ENCODE data around the gene ADGRE2. TPM values are rescaled to one million over a fixed set of nuclear protein-coding genes. Genes with fewer than 3 reads are reported as not detected.
"Not testable (repeated sequence)": the region's sequence is repeated elsewhere in the genome, so short reads cannot be mapped to it uniquely, and the experiment has no call there.

Gene ADGRE2
- total RNA-seq, 1 experiment from 2014 or later: 4.2 TPM

- Histone ChIP-seq H3K27ac (ENCODE audit: low read length) (no peak overlapping the region), H3K79me2 (ENCODE audit: low read length) (no peaks in the 10 kb centered on the region), H3K36me3 (ENCODE audit: low read depth, low read length) (no peaks in the 10 kb centered on the region), H3K27me3 (ENCODE audit: low read length) (no peaks in the 10 kb centered on the region), H3K9me2 (replicated peaks; ENCODE audit: low read length) (no peaks in the 10 kb centered on the region), H3K9ac (ENCODE audit: low read length) (no peak overlapping the region), H3K4me2 (ENCODE audit: low read length) (no peak overlapping the region), H3F3A (ENCODE audit: low read length, unreplicated experiment) (no peaks in the 10 kb centered on the region), H2AFZ (ENCODE audit: low read length) (no peak overlapping the region), H4K20me1 (ENCODE audit: low read length) (no peaks in the 10 kb centered on the region), H3K9me3 (ENCODE audit: low read length) (no peaks in the 10 kb centered on the region), H3K4me1 (ENCODE audit: insufficient read depth, low read length) (peaks cover 8% of the 10 kb centered on the region), H3K4me3 (ENCODE audit: low read length) (no peak overlapping the region)
- intact Hi-C loops (cut with micrococcal nuclease): no loop called here
- BruUV-seq (replicated peaks): no TSS peak
- ATAC-seq (no peak), DNase-seq (no peak)
- POLR2A ChIA-PET (ENCODE audit: unreplicated experiment): no interaction called here
- no peak for TF ChIP-seq CTCF (conservative IDR thresholded peaks at IDR 0.05; ENCODE audit: low read depth, low read length)
- no peak for TF ChIP-seq EZH2phosphoT487 (IDR thresholded peaks at IDR 0.05; ENCODE audit: borderline replicate concordance, low read length)
- no peak for TF ChIP-seq EZH2 (IDR thresholded peaks at IDR 0.05; ENCODE audit: low read length, unreplicated experiment)
- CTCF ChIA-PET: no interaction called here
Observed at GRCh38 chr19:14779151-14779550, 791 bp upstream of the ADGRE2 start.

DNA sequence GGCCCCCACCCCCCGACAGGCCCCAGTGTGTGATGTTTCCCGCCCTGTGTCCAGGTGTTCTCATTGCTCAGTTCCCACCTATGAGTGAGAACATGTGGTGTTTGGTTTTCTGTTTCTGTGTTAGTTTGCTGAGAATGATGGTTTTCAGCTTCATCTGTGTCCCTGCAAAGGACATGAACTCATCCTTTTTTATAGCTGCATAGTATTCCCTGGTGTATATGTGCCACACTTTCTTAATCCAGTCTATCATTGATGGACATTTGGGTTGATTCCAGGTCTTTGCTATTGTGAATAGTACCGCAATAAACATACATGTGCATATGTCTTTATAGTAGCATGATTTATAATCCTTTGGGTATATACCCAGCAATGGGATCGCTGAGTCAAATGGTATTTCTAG, 715 bp downstream of the ADGRE2 start:
- DNase-seq; H3K4me2 ChIP-seq (ENCODE audit: low read length); CTCF ChIA-PET; BruUV-seq (replicated peaks); ATAC-seq; intact Hi-C loops (cut with micrococcal nuclease); H2AFZ ChIP-seq (ENCODE audit: low read length); H3K79me2 ChIP-seq (ENCODE audit: low read length); H3K4me3 ChIP-seq (ENCODE audit: low read length); H3K27me3 ChIP-seq (ENCODE audit: low read length); POLR2A ChIA-PET (ENCODE audit: unreplicated experiment); H3K27ac ChIP-seq (ENCODE audit: low read length); H3K9ac ChIP-seq (ENCODE audit: low read length); H3K9me2 ChIP-seq (replicated peaks; ENCODE audit: low read length); H3F3A ChIP-seq (ENCODE audit: low read length, unreplicated experiment); H3K9me3 ChIP-seq (ENCODE audit: low read length); H4K20me1 ChIP-seq (ENCODE audit: low read length); H3K36me3 ChIP-seq (ENCODE audit: low read depth, low read length); H3K4me1 ChIP-seq (ENCODE audit: insufficient read depth, low read length): not testable (repeated sequence)

- ChIA-PET CTCF (interaction anchor here (0.5 kb wide), 1 partner anchor 270 kb away, joined by 3 read pairs; no protein-coding TSS in a partner anchor), POLR2A (ENCODE audit: unreplicated experiment) (interaction anchor here (0.6 kb wide), 1 partner anchor 913 kb away, joined by 13 read pairs; no protein-coding TSS in a partner anchor)
- Histone ChIP-seq H3K4me3 (ENCODE audit: low read length) (peak overlapping the region; percentile 82), H2AFZ (ENCODE audit: low read length) (peak overlapping the region; percentile 88), H3K27me3 (ENCODE audit: low read length) (no peaks in the 10 kb centered on the region), H3K4me2 (ENCODE audit: low read length) (peak overlapping the region; percentile 97), H3K9me2 (replicated peaks; ENCODE audit: low read length) (no peaks in the 10 kb centered on the region), H4K20me1 (ENCODE audit: low read length) (no peaks in the 10 kb centered on the region), H3K9ac (ENCODE audit: low read length) (peak overlapping the region; percentile 73), H3K27ac (ENCODE audit: low read length) (peak overlapping the region; percentile 43; the same call in 1 of the 2 replicates), H3K36me3 (ENCODE audit: low read depth, low read length) (no peaks in the 10 kb centered on the region), H3F3A (ENCODE audit: low read length, unreplicated experiment) (no peaks in the 10 kb centered on the region), H3K9me3 (ENCODE audit: low read length) (no peaks in the 10 kb centered on the region), H3K4me1 (ENCODE audit: insufficient read depth, low read length) (peaks cover 8% of the 10 kb centered on the region), H3K79me2 (ENCODE audit: low read length) (no peaks in the 10 kb centered on the region)
- BruUV-seq (replicated peaks): no TSS peak
- intact Hi-C loops (cut with micrococcal nuclease): no loop called here
- no peak for DNase-seq
- no peak for ATAC-seq
- no peak for TF ChIP-seq CTCF (conservative IDR thresholded peaks at IDR 0.05; ENCODE audit: low read depth, low read length)
Observed at GRCh38 chr19:14775869-14776586, 2.3 kb downstream of the ADGRE2 start.

DNA sequence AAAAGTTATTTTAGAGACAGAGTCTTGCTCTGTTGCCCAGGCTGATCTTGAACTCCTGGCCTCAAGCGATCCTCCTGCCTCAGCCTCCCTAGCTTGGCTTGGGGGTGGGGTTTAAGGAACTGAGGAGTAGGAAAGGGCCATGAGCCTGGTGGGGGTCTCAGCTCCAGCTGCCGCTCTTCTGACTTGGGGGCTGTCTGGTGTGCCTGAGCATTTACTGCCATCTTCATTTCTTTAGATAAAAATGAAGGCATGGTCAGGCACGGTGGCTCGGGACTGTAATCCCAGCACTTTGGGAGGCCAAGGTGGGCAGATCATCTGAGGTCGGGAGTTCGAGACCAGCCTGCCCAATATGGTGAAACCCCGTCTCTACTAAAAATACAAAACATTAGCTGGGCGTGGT, 3.0 kb downstream of the ADGRE2 start:
- Histone ChIP-seq H3K4me2 (ENCODE audit: low read length) (peak overlapping the region; percentile 97; the same call in 1 of the 2 replicates), H3K4me3 (ENCODE audit: low read length) (peak overlapping the region; percentile 82; the same call in 1 of the 2 replicates)
- POLR2A ChIA-PET (ENCODE audit: unreplicated experiment); H3K9ac ChIP-seq (ENCODE audit: low read length); H2AFZ ChIP-seq (ENCODE audit: low read length); DNase-seq; intact Hi-C loops (cut with micrococcal nuclease); H3K27ac ChIP-seq (ENCODE audit: low read length); H3K79me2 ChIP-seq (ENCODE audit: low read length); H3F3A ChIP-seq (ENCODE audit: low read length, unreplicated experiment); ATAC-seq; H4K20me1 ChIP-seq (ENCODE audit: low read length); BruUV-seq (replicated peaks); H3K36me3 ChIP-seq (ENCODE audit: low read depth, low read length); H3K9me3 ChIP-seq (ENCODE audit: low read length); H3K27me3 ChIP-seq (ENCODE audit: low read length); H3K9me2 ChIP-seq (replicated peaks; ENCODE audit: low read length); H3K4me1 ChIP-seq (ENCODE audit: insufficient read depth, low read length): not testable (repeated sequence)
- CTCF ChIA-PET: interaction anchor here (0.6 kb wide), 1 partner anchor 310 kb away, joined by 3 read pairs; no protein-coding TSS in a partner anchor

Measured in PC-3 (cell line).